Activated T-cell treated with anti-CD3 and anti-CD28 coated beads for 48 hours (primary cell): ENCODE data around the gene FKRP.
"Not testable (repeated sequence)": the region's sequence is repeated elsewhere in the genome, so short reads cannot be mapped to it uniquely, and the experiment has no call there.

Experiments
- DNase-seq: peaks from one replicate; pipeline ENCODE4 v3.0.0-alpha.2; 2020; ENCODE audit warnings: low read depth

The FKRP gene

GRCh38 chr19:46786236-46787039 lies 40.6 kb downstream of the FKRP start:
- peak; percentile 75 for DNase-seq

- DNase-seq: no peak
These were observed 41.1 kb downstream of the FKRP start for GRCh38 chr19:46787040-46787330.

GRCh38 chr19:46787331-46788261 lies 41.7 kb downstream of the FKRP start:
- DNase-seq: peak; percentile 37

- DNase-seq: peak; percentile 99
These were observed 42.6 kb downstream of the FKRP start, which contains the start of gene SLC1A5 for GRCh38 chr19:46788262-46788967. Gene SLC1A5 (minus strand): TSS chr19:46788594. CDS start chr19:46787965, 629 bp downstream.

GRCh38 chr19:46788968-46789338 lies 43.1 kb downstream of the FKRP start:
- DNase-seq: no peak

- DNase-seq: no peak
These were observed 43.5 kb downstream of the FKRP start for GRCh38 chr19:46789371-46789770.

- DNase-seq: no peak
These were observed 46.1 kb downstream of the FKRP start for GRCh38 chr19:46791944-46792343.

- DNase-seq: no peak
These were observed 52.0 kb downstream of the FKRP start for GRCh38 chr19:46797881-46798280.

GRCh38 chr19:46798713-46799112 lies 52.9 kb downstream of the FKRP start:
- DNase-seq: no peak

GRCh38 chr19:46802152-46802551 lies 56.3 kb downstream of the FKRP start:
- no peak for DNase-seq

- DNase-seq: no peak
These were observed 57.7 kb downstream of the FKRP start for GRCh38 chr19:46803555-46803954.

- DNase-seq: not testable (repeated sequence)
These were observed 58.6 kb downstream of the FKRP start for GRCh38 chr19:46804432-46804831.

GRCh38 chr19:46806656-46807055 lies 60.8 kb downstream of the FKRP start:
- no peak for DNase-seq
